Colon (tissue), 2 donors: ENCODE measurements around the gene GINM1.

Experiments
- FAIRE-seq: peaks from 2 replicates; lab custom pipeline; 2012; peaks lifted over from hg19 to GRCh38; lab: Jason Lieb, UNC
- donor health status: control.
- donor health status: control.

GINM1 gene

GRCh38 chr6:149600508-149600907, 34.3 kb downstream of the GINM1 start:
- no peak for FAIRE-seq

GRCh38 chr6:149608381-149608982, 42.3 kb downstream of the GINM1 start:
- FAIRE-seq = no peak

- FAIRE-seq = no peak
Measured at GRCh38 chr6:149614337-149614736, 48.2 kb downstream of the GINM1 start.

DNA sequence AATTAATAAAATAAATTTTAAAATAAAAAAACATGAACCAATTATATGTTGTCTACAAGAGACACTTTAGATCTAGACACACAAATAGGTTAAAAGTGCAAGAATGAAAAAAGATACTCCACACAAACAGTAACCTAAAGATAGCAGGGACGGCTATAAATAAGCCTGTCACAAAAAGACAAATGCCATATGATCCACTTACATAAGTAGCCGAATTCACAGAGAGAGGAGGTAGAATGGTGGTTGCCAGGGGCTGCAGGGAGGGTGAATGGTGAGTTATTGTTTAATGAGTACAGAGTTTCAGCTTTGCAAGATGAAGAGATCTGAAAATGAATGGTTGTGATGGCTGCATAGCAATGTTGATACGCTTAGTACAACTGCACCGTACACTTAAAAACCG, 49.6 kb downstream of the GINM1 start:
- no peak for FAIRE-seq

DNA sequence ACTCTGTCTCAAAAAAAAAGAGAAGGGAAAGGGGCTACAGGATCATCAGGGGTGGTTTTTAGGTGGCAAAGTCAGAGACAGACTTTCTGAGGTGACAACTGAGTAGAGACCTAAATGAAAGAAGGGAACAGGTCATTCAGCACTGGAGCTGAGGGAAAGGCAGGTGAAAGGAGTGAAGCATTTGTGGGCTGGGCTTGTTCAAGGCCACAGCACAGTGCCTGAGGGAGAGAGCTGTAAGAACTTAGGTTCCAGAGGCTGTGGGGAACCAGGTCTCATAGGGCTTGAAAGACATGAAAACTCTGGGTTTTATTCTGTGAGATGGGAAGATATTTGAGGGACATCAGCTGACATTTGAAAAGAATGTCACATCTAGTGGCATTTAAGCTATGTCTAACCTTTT, 61.5 kb downstream of the GINM1 start:
- FAIRE-seq = no peak

GRCh38 chr6:149628875-149629510, 62.8 kb downstream of the GINM1 start:
- FAIRE-seq = no peak

DNA sequence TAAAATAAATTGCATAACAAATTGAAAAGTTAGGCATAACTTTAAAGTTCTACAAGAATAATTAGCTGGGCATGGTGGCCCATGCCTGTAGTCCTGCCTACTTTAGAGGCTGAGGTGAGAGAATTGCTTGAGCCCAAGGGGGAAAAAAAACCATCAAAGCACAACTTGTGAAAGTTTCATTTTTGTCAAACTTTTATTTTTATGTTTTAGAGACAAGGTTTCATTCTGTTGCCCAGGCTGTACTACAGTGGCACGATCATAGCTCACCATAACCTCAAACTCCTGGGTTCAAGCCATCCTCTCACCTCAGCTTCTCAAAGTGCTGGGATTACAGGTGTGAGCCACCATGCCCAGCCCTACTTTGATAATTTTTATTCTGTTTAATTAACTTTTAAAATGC, 68.1 kb downstream of the GINM1 start:
- FAIRE-seq = no peak

- FAIRE-seq = no peak
Measured at GRCh38 chr6:149636124-149636523, 69.9 kb downstream of the GINM1 start.
